GM23338 (cell line): ENCODE results near the gene MYBPC2.

Experiments used
- CREB1 ChIP-seq: fragments of 250-450 bp; sonication (Bioruptor Pico); IDR thresholded peaks from 2 replicates; pipeline ENCODE4 v1.5.0; 2020; ENCODE audit warnings: low read depth, mild to moderate bottlenecking, moderate library complexity
- EZH2 ChIP-seq: fragments of 200-600 bp; sonication (generic); IDR thresholded peaks from one replicate; pipeline ENCODE4 v1.8.0; 2017; ENCODE audit warnings: antibody characterized with exemption, mild to moderate bottlenecking, low read depth; ENCODE audit not compliant: unreplicated experiment
- EZH2phosphoT487 ChIP-seq: fragments of 200-600 bp; sonication (generic); IDR thresholded peaks from one replicate; pipeline ENCODE4 v1.8.1; 2018; ENCODE audit warnings: antibody characterized with exemption; ENCODE audit not compliant: unreplicated experiment
- JUNB ChIP-seq: IDR thresholded peaks from one replicate; pipeline ENCODE4 v1.6.1; 2016; ENCODE audit warnings: antibody characterized with exemption; ENCODE audit not compliant: unreplicated experiment
- POLR2AphosphoS5 ChIP-seq: IDR thresholded peaks from 2 replicates; pipeline ENCODE4 v1.6.1; 2016; ENCODE audit warnings: antibody characterized with exemption, low read depth
- STAT1 ChIP-seq: IDR thresholded peaks from one replicate; pipeline ENCODE4 v1.6.1; 2016; ENCODE audit warnings: antibody characterized with exemption; ENCODE audit not compliant: unreplicated experiment
- TF ChIP-seq, protein P1 (sequence below), 2 experiments: fragments of 200-600 bp in 1 of 2; sonication (generic) in 1 of 2; conservative IDR thresholded peaks; 2 replicates each; pipeline versions ENCODE4 v1.5.1 to v1.6.1; 2016 to 2017; ENCODE audit warnings: antibody characterized with exemption in 2 of 2, low read depth in 2 of 2, mild to moderate bottlenecking in 2 of 2, moderate library complexity in 1 of 2
- TF ChIP-seq, protein P2 (sequence below): IDR thresholded peaks from one replicate; pipeline ENCODE4 v1.6.1; 2018; ENCODE audit warnings: antibody characterized with exemption; ENCODE audit not compliant: unreplicated experiment
- TF ChIP-seq, protein P3 (sequence below): IDR thresholded peaks from 2 replicates; pipeline ENCODE4 v1.6.1; 2016; ENCODE audit warnings: antibody characterized with exemption
- TF ChIP-seq, protein P4 (sequence below): fragments of 250-450 bp; sonication (Bioruptor Pico); IDR thresholded peaks from 2 replicates; pipeline ENCODE4 v1.5.0; 2020; ENCODE audit warnings: mild to moderate bottlenecking, moderate library complexity

DNA sequence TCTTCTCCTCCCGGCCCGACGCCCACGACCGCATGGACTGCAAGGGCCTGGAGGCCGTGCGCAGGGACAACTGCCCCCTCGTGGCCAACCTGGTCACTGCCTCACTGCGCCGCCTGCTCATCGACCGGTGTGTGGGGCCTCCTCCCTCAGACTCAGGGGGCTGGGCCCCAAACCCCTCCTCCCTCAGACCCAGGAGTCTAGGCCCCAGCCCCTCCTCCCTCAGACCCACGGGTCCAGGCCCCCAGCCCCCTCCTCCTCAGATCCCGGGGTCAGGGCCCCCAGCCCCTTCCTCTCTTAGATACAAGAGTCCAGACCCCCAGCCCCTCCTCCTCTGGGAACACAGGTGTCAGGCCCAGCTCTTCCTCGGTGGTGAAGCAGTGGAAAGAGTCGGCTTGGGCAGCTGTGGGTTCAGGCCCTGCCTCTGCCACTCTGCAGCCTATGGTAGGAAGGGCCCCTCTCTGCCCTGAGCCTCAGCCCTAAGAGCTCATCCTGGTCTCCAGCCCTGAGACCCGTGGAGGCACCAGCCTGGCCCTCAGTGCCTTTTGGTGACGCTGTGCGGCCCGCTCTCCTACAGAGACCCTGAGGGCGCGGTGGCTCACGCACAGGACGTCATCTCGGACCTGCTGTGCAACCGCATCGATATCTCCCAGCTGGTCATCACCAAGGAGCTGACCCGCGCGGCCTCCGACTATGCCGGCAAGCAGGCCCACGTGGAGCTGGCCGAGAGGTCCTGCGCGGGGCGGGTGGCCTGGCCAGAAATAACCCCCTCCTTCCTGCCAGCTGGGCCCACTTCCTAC, 17.6 kb upstream of the MYBPC2 start:
- TF ChIP-seq, protein P1, sequence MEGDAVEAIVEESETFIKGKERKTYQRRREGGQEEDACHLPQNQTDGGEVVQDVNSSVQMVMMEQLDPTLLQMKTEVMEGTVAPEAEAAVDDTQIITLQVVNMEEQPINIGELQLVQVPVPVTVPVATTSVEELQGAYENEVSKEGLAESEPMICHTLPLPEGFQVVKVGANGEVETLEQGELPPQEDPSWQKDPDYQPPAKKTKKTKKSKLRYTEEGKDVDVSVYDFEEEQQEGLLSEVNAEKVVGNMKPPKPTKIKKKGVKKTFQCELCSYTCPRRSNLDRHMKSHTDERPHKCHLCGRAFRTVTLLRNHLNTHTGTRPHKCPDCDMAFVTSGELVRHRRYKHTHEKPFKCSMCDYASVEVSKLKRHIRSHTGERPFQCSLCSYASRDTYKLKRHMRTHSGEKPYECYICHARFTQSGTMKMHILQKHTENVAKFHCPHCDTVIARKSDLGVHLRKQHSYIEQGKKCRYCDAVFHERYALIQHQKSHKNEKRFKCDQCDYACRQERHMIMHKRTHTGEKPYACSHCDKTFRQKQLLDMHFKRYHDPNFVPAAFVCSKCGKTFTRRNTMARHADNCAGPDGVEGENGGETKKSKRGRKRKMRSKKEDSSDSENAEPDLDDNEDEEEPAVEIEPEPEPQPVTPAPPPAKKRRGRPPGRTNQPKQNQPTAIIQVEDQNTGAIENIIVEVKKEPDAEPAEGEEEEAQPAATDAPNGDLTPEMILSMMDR (conservative IDR thresholded peaks at IDR 0.05; ENCODE audit: low read depth in 2 of 2): peak; percentile 81 to 97
- no peak for TF ChIP-seq POLR2AphosphoS5
- TF ChIP-seq EZH2phosphoT487: no peak
- no peak for TF ChIP-seq STAT1
- TF ChIP-seq JUNB: no peak
- TF ChIP-seq, protein P2, sequence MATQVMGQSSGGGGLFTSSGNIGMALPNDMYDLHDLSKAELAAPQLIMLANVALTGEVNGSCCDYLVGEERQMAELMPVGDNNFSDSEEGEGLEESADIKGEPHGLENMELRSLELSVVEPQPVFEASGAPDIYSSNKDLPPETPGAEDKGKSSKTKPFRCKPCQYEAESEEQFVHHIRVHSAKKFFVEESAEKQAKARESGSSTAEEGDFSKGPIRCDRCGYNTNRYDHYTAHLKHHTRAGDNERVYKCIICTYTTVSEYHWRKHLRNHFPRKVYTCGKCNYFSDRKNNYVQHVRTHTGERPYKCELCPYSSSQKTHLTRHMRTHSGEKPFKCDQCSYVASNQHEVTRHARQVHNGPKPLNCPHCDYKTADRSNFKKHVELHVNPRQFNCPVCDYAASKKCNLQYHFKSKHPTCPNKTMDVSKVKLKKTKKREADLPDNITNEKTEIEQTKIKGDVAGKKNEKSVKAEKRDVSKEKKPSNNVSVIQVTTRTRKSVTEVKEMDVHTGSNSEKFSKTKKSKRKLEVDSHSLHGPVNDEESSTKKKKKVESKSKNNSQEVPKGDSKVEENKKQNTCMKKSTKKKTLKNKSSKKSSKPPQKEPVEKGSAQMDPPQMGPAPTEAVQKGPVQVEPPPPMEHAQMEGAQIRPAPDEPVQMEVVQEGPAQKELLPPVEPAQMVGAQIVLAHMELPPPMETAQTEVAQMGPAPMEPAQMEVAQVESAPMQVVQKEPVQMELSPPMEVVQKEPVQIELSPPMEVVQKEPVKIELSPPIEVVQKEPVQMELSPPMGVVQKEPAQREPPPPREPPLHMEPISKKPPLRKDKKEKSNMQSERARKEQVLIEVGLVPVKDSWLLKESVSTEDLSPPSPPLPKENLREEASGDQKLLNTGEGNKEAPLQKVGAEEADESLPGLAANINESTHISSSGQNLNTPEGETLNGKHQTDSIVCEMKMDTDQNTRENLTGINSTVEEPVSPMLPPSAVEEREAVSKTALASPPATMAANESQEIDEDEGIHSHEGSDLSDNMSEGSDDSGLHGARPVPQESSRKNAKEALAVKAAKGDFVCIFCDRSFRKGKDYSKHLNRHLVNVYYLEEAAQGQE: no peak
- TF ChIP-seq EZH2: no peak
- peak; percentile 46; the same call in 1 of the 2 replicates for TF ChIP-seq CREB1
- TF ChIP-seq, protein P3, sequence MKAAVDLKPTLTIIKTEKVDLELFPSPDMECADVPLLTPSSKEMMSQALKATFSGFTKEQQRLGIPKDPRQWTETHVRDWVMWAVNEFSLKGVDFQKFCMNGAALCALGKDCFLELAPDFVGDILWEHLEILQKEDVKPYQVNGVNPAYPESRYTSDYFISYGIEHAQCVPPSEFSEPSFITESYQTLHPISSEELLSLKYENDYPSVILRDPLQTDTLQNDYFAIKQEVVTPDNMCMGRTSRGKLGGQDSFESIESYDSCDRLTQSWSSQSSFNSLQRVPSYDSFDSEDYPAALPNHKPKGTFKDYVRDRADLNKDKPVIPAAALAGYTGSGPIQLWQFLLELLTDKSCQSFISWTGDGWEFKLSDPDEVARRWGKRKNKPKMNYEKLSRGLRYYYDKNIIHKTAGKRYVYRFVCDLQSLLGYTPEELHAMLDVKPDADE: no peak
- TF ChIP-seq, protein P4, sequence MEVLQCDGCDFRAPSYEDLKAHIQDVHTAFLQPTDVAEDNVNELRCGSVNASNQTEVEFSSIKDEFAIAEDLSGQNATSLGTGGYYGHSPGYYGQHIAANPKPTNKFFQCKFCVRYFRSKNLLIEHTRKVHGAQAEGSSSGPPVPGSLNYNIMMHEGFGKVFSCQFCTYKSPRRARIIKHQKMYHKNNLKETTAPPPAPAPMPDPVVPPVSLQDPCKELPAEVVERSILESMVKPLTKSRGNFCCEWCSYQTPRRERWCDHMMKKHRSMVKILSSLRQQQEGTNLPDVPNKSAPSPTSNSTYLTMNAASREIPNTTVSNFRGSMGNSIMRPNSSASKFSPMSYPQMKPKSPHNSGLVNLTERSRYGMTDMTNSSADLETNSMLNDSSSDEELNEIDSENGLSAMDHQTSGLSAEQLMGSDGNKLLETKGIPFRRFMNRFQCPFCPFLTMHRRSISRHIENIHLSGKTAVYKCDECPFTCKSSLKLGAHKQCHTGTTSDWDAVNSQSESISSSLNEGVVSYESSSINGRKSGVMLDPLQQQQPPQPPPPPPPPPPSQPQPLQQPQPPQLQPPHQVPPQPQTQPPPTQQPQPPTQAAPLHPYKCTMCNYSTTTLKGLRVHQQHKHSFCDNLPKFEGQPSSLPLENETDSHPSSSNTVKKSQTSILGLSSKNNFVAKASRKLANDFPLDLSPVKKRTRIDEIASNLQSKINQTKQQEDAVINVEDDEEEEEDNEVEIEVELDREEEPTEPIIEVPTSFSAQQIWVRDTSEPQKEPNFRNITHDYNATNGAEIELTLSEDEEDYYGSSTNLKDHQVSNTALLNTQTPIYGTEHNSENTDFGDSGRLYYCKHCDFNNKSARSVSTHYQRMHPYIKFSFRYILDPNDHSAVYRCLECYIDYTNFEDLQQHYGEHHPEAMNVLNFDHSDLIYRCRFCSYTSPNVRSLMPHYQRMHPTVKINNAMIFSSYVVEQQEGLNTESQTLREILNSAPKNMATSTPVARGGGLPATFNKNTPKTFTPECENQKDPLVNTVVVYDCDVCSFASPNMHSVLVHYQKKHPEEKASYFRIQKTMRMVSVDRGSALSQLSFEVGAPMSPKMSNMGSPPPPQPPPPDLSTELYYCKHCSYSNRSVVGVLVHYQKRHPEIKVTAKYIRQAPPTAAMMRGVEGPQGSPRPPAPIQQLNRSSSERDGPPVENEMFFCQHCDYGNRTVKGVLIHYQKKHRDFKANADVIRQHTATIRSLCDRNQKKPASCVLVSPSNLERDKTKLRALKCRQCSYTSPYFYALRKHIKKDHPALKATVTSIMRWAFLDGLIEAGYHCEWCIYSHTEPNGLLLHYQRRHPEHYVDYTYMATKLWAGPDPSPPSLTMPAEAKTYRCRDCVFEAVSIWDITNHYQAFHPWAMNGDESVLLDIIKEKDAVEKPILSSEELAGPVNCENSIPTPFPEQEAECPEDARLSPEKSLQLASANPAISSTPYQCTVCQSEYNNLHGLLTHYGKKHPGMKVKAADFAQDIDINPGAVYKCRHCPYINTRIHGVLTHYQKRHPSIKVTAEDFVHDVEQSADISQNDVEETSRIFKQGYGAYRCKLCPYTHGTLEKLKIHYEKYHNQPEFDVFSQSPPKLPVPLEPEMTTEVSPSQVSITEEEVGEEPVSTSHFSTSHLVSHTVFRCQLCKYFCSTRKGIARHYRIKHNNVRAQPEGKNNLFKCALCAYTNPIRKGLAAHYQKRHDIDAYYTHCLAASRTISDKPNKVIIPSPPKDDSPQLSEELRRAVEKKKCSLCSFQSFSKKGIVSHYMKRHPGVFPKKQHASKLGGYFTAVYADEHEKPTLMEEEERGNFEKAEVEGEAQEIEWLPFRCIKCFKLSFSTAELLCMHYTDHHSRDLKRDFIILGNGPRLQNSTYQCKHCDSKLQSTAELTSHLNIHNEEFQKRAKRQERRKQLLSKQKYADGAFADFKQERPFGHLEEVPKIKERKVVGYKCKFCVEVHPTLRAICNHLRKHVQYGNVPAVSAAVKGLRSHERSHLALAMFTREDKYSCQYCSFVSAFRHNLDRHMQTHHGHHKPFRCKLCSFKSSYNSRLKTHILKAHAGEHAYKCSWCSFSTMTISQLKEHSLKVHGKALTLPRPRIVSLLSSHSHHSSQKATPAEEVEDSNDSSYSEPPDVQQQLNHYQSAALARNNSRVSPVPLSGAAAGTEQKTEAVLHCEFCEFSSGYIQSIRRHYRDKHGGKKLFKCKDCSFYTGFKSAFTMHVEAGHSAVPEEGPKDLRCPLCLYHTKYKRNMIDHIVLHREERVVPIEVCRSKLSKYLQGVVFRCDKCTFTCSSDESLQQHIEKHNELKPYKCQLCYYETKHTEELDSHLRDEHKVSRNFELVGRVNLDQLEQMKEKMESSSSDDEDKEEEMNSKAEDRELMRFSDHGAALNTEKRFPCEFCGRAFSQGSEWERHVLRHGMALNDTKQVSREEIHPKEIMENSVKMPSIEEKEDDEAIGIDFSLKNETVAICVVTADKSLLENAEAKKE (CRISPR knock-in tag): no peak
